Prostate gland (tissue), 2 donors: Measurements from ENCODE around the gene OR52W1. TPM values are rescaled to one million over a fixed set of nuclear protein-coding genes. Genes with fewer than 3 reads are reported as not detected.

Experiments
- DNase-seq: peaks from one replicate; pipeline ENCODE4 v3.0.0-alpha.2; 2019; ENCODE audit warnings: low spot score
- H3K27ac ChIP-seq, 2 donors: fragments of 200-600 bp; sonication (generic); 2 replicates each; pipeline ENCODE4 v1.5.1; 2017 to 2019
- H3K27me3 ChIP-seq: fragments of 200-600 bp; sonication (generic); replicated peaks from 2 replicates; pipeline ENCODE4 v1.5.1; 2019; ENCODE audit not compliant: insufficient read depth
- H3K36me3 ChIP-seq, 2 donors: fragments of 200-600 bp; sonication (generic); 1 replicate in 1 of 2; 2 replicates in 1 of 2; pipeline versions ENCODE4 v1.5.1 to v1.8.1; 2017 to 2019
- H3K4me1 ChIP-seq: fragments of 200-600 bp; sonication (generic); replicated peaks from 2 replicates; pipeline ENCODE4 v1.5.1; 2019
- H3K4me3 ChIP-seq, 2 donors: fragments of 200-600 bp; sonication (generic); 2 replicates each; pipeline ENCODE4 v1.5.1; 2017 to 2019
- H3K9me3 ChIP-seq: fragments of 200-600 bp; sonication (generic); 2 replicates; pipeline ENCODE4 v1.5.1; 2017
- POLR2A ChIP-seq: fragments of 450-650 bp; IDR thresholded peaks from one replicate; pipeline ENCODE4 v1.6.1; 2016; ENCODE audit warnings: antibody characterized with exemption, mild to moderate bottlenecking
- POLR2AphosphoS5 ChIP-seq: sonication (generic); formaldehyde crosslinking; IDR thresholded peaks from one replicate; pipeline ENCODE4 v1.6.1; 2017; ENCODE audit warnings: antibody characterized with exemption
- WGBS: methylation state at CpG from one replicate; pipeline ENCODE4 v1.1.5; 2018; 5-methylcytosine and 5-hydroxymethylcytosine counted together
- intact Hi-C: fragments of 100-400 bp; cut with DNase I; formaldehyde crosslinking; loops from one replicate; pipeline ENCODE4 v1.14.2; 2022
- total RNA-seq, 2 donors: library from RNA; depleted of rRNA; stranded (reverse); fragments of >200 nt; gene quantifications; one replicate each; pipeline ENCODE4 v1.1.0, GENCODE V29; 2016
- TF ChIP-seq, protein P1 (sequence below), 4 experiments: fragments of 200-600 bp in 2 of 4; fragments of 450-650 bp in 2 of 4; sonication (generic) in 2 of 4; IDR thresholded peaks; 1 replicate in 3 of 4; 2 replicates in 1 of 4; pipeline ENCODE4 v1.5.1; 2016 to 2019; ENCODE audit warnings: antibody characterized with exemption in 4 of 4, mild to moderate bottlenecking in 2 of 4, moderate library complexity in 2 of 4

Gene OR52W1, protein sequence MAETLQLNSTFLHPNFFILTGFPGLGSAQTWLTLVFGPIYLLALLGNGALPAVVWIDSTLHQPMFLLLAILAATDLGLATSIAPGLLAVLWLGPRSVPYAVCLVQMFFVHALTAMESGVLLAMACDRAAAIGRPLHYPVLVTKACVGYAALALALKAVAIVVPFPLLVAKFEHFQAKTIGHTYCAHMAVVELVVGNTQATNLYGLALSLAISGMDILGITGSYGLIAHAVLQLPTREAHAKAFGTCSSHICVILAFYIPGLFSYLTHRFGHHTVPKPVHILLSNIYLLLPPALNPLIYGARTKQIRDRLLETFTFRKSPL
- total RNA-seq: not detected

DNA sequence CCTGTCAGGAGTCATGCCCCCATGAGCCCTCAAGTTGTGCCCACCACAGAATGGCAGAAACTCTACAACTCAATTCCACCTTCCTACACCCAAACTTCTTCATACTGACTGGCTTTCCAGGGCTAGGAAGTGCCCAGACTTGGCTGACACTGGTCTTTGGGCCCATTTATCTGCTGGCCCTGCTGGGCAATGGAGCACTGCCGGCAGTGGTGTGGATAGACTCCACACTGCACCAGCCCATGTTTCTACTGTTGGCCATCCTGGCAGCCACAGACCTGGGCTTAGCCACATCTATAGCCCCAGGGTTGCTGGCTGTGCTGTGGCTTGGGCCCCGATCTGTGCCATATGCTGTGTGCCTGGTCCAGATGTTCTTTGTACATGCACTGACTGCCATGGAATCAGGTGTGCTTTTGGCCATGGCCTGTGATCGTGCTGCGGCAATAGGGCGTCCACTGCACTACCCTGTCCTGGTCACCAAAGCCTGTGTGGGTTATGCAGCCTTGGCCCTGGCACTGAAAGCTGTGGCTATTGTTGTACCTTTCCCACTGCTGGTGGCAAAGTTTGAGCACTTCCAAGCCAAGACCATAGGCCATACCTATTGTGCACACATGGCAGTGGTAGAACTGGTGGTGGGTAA is at the start of gene OR52W1:
OR52W1 (plus strand) TSS at position 51 of the 637 bp plus-strand sequence; CDS start at position 51, 0 bp downstream.
- no peaks in the 10 kb centered on the region for H3K36me3 ChIP-seq
- DNase-seq: no peak
- H3K27me3 ChIP-seq: no peaks in the 10 kb centered on the region
- H3K4me1 ChIP-seq: no peaks in the 10 kb centered on the region
- no peak within 1 kb of the TSS for H3K27ac ChIP-seq
- TF ChIP-seq, protein P1, sequence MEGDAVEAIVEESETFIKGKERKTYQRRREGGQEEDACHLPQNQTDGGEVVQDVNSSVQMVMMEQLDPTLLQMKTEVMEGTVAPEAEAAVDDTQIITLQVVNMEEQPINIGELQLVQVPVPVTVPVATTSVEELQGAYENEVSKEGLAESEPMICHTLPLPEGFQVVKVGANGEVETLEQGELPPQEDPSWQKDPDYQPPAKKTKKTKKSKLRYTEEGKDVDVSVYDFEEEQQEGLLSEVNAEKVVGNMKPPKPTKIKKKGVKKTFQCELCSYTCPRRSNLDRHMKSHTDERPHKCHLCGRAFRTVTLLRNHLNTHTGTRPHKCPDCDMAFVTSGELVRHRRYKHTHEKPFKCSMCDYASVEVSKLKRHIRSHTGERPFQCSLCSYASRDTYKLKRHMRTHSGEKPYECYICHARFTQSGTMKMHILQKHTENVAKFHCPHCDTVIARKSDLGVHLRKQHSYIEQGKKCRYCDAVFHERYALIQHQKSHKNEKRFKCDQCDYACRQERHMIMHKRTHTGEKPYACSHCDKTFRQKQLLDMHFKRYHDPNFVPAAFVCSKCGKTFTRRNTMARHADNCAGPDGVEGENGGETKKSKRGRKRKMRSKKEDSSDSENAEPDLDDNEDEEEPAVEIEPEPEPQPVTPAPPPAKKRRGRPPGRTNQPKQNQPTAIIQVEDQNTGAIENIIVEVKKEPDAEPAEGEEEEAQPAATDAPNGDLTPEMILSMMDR (IDR thresholded peaks at IDR 0.05): no peak
- no peak for TF ChIP-seq POLR2A
- WGBS: 98% methylated on average over 5 of the region's 5 CpGs
- no peaks in the 10 kb centered on the region for H3K9me3 ChIP-seq
- no peak within 1 kb of the TSS for H3K4me3 ChIP-seq
- intact Hi-C loops: no loop called here

DNA sequence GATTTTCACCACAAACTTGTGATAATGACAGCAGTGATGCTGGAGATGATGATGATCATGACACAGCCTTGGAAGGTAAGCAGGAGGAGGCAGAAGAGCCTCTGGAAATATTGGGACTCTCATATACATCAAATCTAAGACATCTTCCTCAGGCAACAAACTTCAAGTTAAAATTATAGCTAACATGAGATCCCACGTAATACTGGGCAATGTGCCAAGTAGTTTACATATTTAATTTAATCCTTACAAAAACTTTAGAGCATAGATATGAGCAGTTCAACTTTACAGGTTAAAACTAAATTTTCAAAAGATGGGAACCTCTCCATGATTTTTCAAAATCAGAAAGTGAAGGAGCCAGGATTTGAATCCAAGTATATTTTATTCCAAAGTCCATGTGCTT is 47.9 kb upstream of the OR52W1 start:
- TF ChIP-seq POLR2AphosphoS5 (no peak), POLR2A (no peak)
- TF ChIP-seq, protein P1 (IDR thresholded peaks at IDR 0.05): no peak
- intact Hi-C loops: no loop called here
- WGBS: 27% methylated on average over 1 of the region's 1 CpG
- Histone ChIP-seq H3K36me3 (no peaks in the 10 kb centered on the region), H3K4me3 (no peak overlapping the region), H3K27ac (no peak overlapping the region), H3K27me3 (no peaks in the 10 kb centered on the region), H3K9me3 (no peaks in the 10 kb centered on the region), H3K4me1 (no peaks in the 10 kb centered on the region)
- DNase-seq: no peak

DNA sequence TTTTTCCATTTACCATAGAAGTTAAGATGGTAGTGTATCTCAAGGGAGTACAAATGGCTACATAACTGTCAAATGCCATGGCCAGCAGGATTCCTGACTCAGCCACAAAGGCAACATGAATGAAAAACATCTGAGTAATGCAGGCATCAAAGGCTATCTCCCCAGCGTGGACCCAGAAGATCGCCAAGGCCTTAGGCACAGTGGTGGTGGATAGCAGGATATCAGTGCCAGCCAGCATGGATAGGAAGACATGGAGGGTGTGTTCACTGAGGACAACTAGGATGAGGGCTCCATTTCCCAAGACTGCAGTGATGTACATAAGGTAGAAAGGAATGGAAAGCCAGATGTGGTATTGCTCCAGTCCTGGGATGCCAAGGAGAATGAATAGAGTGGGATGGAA is 46.9 kb upstream of the OR52W1 start:
- Histone ChIP-seq H3K4me1 (no peaks in the 10 kb centered on the region), H3K36me3 (no peaks in the 10 kb centered on the region), H3K27ac (no peak overlapping the region), H3K4me3 (no peak overlapping the region), H3K9me3 (no peaks in the 10 kb centered on the region), H3K27me3 (no peaks in the 10 kb centered on the region)
- TF ChIP-seq, protein P1 (IDR thresholded peaks at IDR 0.05): no peak
- TF ChIP-seq POLR2AphosphoS5: no peak
- TF ChIP-seq POLR2A: no peak
- intact Hi-C loops: no loop called here
- DNase-seq: no peak
- 88% methylated on average over 2 of the region's 2 CpGs for WGBS

DNA sequence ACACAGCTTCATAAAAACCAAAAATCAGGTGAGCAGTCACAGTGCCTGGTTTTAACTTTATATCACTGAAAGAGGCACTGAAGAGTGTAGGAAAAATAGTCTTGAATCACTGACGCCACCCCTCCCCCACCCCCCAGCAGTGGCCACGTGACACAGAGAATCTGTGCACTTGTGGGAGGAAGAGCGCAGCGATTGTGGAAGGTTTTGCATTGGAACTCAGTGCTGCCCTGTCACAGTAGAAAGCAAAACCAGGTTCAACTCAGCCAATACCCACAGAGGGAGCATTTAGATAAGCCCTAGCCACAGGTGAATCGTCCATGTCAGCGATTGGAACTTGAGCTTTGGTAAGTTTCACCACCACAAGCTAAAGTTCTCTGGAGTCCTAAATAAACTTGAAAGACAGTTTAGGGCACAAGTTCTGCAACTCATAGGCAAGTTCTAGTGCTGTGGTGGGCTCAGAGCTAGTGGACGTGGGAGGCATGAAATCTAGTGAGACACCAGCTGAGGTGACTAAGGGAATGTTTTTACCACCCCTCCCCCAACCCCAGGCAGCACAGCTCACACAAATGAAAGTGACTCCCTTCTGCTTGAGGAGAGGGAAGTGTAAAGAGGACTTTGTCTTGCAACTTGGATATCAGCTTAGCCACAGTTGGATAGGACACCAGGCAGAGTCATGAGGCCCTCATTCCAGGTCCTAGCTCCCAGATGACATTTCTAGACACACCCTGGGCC is 42.2 kb upstream of the OR52W1 start:
- no peak for DNase-seq
- intact Hi-C loops: no loop called here
- no peaks in the 10 kb centered on the region for H3K27me3 ChIP-seq
- WGBS: 70% methylated on average over 7 of the region's 7 CpGs
- H3K4me1 ChIP-seq: no peaks in the 10 kb centered on the region
- no peaks in the 10 kb centered on the region for H3K36me3 ChIP-seq
- TF ChIP-seq POLR2A (no peak), POLR2AphosphoS5 (no peak)
- TF ChIP-seq, protein P1 (IDR thresholded peaks at IDR 0.05): no peak
- H3K9me3 ChIP-seq: no peaks in the 10 kb centered on the region
- H3K27ac ChIP-seq: no peak overlapping the region
- no peak overlapping the region for H3K4me3 ChIP-seq
